Hepatocyte (in vitro differentiated cells): Measurements from ENCODE around the gene FBXO42.

Experiments used
- EZH2 ChIP-seq: fragments of 200-600 bp; sonication (generic); IDR thresholded peaks from 2 replicates; pipeline ENCODE4 v1.6.1; 2016; ENCODE audit warnings: antibody characterized with exemption, mild to moderate bottlenecking, borderline replicate concordance
- EZH2phosphoT487 ChIP-seq: fragments of 200-600 bp; sonication (generic); IDR thresholded peaks from one replicate; pipeline ENCODE4 v1.6.1; 2018; ENCODE audit warnings: antibody characterized with exemption, mild to moderate bottlenecking, low read depth, moderate library complexity; ENCODE audit not compliant: unreplicated experiment, severe bottlenecking
- TF ChIP-seq, protein P1 (sequence below): fragments of 200-600 bp; sonication (generic); IDR thresholded peaks from 2 replicates; pipeline ENCODE4 v1.5.1; 2016; ENCODE audit warnings: antibody characterized with exemption, mild to moderate bottlenecking; ENCODE audit not compliant: poor library complexity

DNA sequence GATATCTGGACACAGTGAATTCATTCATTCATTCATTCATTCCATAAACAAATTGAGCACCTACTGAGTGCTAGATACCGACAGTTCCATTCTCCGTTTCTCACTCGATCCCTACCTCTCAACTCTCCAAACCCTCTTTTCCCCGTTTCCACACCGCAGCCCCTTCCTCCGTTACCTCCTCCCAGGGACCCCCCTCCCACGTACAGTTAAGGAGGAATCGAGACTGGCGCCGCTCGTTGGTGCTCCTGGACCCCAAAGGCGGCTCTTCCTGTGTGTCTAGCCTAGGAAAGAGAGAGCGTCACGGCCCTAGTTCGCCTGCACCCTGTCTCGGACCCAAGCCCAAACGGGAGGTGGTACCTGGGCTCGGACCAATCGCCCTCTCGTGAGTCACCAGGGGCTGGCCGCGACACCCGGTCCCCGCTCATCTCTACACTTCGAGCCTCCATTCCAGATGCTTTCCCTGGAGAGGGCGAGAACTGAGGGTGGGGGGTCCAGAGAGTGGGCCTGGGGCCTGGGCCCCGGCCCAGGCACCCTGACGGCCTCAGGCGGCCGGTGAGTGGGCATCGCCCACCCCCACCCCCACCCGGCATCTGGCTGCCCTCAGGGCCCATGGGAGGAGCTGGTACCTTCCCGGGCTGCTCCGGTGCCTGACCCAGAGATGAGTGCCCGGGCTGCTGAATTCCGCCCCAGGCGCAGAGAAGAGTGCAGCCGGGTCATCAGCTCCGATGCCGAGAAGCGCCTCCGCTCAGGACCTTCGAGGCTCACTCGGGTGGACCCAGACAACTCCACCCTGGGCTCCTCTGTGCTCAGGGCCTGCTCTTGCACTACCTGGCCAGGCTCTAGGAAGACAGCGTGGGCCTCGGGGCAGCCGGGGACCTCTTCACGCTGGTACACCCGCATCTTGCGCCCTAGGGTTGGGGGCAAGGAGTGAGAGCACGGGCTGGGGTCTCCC is 144.7 kb downstream of the FBXO42 start:
- no peak for TF ChIP-seq EZH2
- TF ChIP-seq, protein P1, sequence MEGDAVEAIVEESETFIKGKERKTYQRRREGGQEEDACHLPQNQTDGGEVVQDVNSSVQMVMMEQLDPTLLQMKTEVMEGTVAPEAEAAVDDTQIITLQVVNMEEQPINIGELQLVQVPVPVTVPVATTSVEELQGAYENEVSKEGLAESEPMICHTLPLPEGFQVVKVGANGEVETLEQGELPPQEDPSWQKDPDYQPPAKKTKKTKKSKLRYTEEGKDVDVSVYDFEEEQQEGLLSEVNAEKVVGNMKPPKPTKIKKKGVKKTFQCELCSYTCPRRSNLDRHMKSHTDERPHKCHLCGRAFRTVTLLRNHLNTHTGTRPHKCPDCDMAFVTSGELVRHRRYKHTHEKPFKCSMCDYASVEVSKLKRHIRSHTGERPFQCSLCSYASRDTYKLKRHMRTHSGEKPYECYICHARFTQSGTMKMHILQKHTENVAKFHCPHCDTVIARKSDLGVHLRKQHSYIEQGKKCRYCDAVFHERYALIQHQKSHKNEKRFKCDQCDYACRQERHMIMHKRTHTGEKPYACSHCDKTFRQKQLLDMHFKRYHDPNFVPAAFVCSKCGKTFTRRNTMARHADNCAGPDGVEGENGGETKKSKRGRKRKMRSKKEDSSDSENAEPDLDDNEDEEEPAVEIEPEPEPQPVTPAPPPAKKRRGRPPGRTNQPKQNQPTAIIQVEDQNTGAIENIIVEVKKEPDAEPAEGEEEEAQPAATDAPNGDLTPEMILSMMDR: no peak
- TF ChIP-seq EZH2phosphoT487: no peak
